ENCODE data around the gene RNF169. TPM values are rescaled to one million over a fixed set of nuclear protein-coding genes. Genes with fewer than 3 reads are reported as not detected.

Gene RNF169
- total RNA-seq, 4 donors from 2014 or later, result 16.2 to 26.6 (median 20.6) TPM

DNA sequence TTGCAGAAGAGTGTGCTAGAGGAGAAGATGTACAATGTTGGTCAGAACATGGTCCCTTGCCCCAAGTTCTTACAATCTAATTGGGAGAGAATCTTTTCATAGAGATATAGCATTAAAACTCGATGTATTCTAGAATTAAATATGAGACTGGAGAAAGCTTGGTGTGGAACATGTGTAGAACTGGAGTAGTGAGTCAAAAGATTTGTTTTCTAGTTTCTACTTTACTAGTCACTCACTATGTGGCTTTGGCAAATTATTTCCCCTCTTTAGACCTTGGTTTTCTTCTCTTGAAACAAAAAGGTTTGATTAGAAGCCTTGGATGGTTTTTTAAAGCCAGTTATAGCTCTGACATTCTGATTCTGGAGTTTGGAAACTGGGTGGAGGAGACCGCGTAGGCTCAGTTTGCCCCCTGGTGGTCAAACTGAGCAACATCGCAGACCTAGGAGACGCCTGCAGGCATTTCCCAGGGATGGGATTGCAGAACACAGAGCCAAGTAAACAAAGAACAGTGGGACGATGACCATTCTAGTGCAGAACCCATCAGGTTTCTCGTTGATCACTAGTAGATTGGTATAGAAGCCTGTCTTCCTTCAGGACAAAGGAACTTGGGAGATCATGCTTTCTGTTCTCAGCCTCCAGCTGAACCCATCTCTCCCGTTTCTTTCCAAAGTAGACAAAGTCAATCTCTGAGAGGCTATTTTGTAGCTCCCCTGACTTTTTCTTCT lies 8.9 kb upstream of the RNF169 start:
- no peak for DNase-seq (ENCODE audit: extremely low spot score)
- 20% methylated on average over 8 of the region's 8 CpGs for WGBS

DNA sequence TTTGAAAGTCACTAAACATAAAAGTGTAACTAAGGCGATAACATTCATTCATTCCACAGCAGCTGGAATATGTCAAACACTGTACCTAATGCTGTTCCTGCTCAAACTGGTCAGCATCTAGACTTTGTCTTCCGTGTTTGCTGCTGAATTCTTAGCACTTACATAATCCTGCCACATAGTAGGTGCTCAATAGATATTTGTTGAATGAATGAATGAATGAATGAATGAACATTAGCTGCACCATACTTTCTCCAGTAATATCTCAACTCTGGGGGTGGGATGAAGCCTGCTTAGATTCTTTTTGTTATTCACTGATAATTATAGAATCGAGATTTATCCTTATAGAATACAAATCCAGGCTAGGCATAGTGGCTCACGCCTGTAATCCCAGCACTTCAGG lies 6.6 kb upstream of the RNF169 start:
- Histone ChIP-seq H3K27me3 (no peaks in the 10 kb centered on the region), H3K4me1 (peaks cover 0 to 18% (median 15%) of the 10 kb centered on the region in 4 donors), H3K36me3 (no peaks in the 10 kb centered on the region), H3K27ac (replicated peaks in 1 of 4) (no peak overlapping the region), H3K4me3 (no peak overlapping the region), H3K9me3 (no peaks in the 10 kb centered on the region)
- 72% methylated on average over 4 of the region's 4 CpGs for WGBS
- intact Hi-C loops (cut with DNase I), result loop anchor here (10.0 kb wide), 1 partner anchor 347 kb away; the partner anchor contains the start of gene PGM2L1
- no peak for DNase-seq (ENCODE audit: extremely low spot score)
- TF ChIP-seq, protein P1, sequence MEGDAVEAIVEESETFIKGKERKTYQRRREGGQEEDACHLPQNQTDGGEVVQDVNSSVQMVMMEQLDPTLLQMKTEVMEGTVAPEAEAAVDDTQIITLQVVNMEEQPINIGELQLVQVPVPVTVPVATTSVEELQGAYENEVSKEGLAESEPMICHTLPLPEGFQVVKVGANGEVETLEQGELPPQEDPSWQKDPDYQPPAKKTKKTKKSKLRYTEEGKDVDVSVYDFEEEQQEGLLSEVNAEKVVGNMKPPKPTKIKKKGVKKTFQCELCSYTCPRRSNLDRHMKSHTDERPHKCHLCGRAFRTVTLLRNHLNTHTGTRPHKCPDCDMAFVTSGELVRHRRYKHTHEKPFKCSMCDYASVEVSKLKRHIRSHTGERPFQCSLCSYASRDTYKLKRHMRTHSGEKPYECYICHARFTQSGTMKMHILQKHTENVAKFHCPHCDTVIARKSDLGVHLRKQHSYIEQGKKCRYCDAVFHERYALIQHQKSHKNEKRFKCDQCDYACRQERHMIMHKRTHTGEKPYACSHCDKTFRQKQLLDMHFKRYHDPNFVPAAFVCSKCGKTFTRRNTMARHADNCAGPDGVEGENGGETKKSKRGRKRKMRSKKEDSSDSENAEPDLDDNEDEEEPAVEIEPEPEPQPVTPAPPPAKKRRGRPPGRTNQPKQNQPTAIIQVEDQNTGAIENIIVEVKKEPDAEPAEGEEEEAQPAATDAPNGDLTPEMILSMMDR (IDR thresholded peaks at IDR 0.05), result no peak
- TF ChIP-seq EP300 (IDR thresholded peaks at IDR 0.05) (no peak), POLR2A (IDR thresholded peaks at IDR 0.05; ENCODE audit: low read depth) (no peak), POLR2AphosphoS5 (IDR thresholded peaks at IDR 0.05) (no peak)

More for the DNA sequence above, 8.9 kb upstream of the RNF169 start:
- Histone ChIP-seq H3K4me1 (peaks cover 0 to 18% (median 14%) of the 10 kb centered on the region in 4 donors), H3K27ac (replicated peaks in 1 of 4) (no peak overlapping the region), H3K36me3 (no peaks in the 10 kb centered on the region), H3K27me3 (peaks cover 0 to under 1% (median 0%) of the 10 kb centered on the region in 4 donors), H3K4me3 (no peak overlapping the region), H3K9me3 (no peaks in the 10 kb centered on the region)
- TF ChIP-seq, protein P1 (IDR thresholded peaks at IDR 0.05), result peak; percentile 91 to 94 (median 93)
- TF ChIP-seq POLR2AphosphoS5 (IDR thresholded peaks at IDR 0.05), result no peak
- intact Hi-C loops (cut with DNase I), result loop anchor here (5.0 to 10.0 kb wide), 3 partner anchors 245 to 345 kb away; partner anchors contain the start of genes LIPT2 and PGM2L1

DNA sequence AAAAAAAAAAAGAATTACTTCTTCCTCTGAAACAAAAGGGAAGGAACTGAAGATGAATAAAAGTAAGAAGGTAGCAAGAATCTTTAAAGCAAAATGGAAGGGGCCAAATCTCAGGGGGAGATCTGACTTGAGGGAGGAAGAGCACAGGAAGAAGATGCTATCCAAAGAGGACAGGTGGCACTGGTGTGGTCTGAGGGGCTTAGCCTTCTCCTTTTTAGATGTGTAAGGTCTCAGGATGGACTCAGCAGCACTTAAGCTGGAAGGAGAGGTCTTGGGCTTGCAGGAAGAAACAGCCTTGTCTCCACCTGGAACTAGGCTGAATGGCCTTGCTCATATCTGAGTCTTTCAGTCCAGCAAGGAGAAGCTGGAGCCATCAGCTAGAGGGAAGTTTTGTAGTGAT lies 5.0 kb upstream of the RNF169 start:
- H3K4me1 ChIP-seq, result peaks cover 5 to 32% (median 26%) of the 10 kb centered on the region in 4 donors
- H3K27me3 ChIP-seq, result no peaks in the 10 kb centered on the region
- TF ChIP-seq EP300 (IDR thresholded peaks at IDR 0.05), result no peak
- TF ChIP-seq, protein P1 (IDR thresholded peaks at IDR 0.05), result no peak
- TF ChIP-seq POLR2AphosphoS5 (IDR thresholded peaks at IDR 0.05), result no peak
- no peak overlapping the region for H3K27ac ChIP-seq (replicated peaks in 1 of 4)
- intact Hi-C loops (cut with DNase I), result loop anchor here (10.0 kb wide), 1 partner anchor 349 kb away; the partner anchor contains the start of gene PGM2L1
- no peaks in the 10 kb centered on the region for H3K36me3 ChIP-seq
- H3K9me3 ChIP-seq, result no peaks in the 10 kb centered on the region
- DNase-seq (ENCODE audit: extremely low spot score), result peak; percentile 8
- H3K4me3 ChIP-seq, result no peak overlapping the region

DNA sequence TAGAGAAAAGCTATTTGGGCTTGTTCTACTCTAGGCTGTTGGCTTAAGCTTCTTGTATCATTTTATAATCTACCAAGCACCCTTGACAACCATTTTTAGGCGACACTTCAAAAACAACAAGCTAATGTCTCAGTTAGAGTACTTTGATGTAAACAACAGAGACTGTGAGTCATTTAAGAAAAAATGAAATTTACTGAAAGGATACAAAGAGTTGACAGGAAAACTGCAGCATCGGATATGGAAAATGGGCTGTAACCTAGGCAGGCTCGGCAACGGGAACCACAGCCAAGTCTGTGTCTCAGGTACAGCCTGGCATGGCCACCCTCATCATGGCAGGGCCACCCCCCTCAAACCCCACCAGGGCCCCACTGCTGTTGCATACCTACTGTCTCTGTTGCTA lies 4.4 kb upstream of the RNF169 start:
- intact Hi-C loops (cut with DNase I), result loop anchor here (10.0 kb wide), 1 partner anchor 349 kb away; the partner anchor contains the start of gene PGM2L1
- H3K27me3 ChIP-seq, result no peaks in the 10 kb centered on the region
- no peaks in the 10 kb centered on the region for H3K9me3 ChIP-seq
- WGBS, result 15% methylated on average over 4 of the region's 4 CpGs
- DNase-seq (ENCODE audit: extremely low spot score), result no peak
- H3K27ac ChIP-seq (replicated peaks in 1 of 4), result no peak overlapping the region
- TF ChIP-seq POLR2A (IDR thresholded peaks at IDR 0.05; ENCODE audit: low read depth) (no peak), EP300 (IDR thresholded peaks at IDR 0.05) (no peak), POLR2AphosphoS5 (IDR thresholded peaks at IDR 0.05) (no peak)
- TF ChIP-seq, protein P1 (IDR thresholded peaks at IDR 0.05), result no peak
- H3K36me3 ChIP-seq, result no peaks in the 10 kb centered on the region
- H3K4me1 ChIP-seq, result peaks cover 5 to 34% (median 26%) of the 10 kb centered on the region in 4 donors
- H3K4me3 ChIP-seq, result no peak overlapping the region
